ENCODE results near the gene CIAO3.

CIAO3 gene

DNA sequence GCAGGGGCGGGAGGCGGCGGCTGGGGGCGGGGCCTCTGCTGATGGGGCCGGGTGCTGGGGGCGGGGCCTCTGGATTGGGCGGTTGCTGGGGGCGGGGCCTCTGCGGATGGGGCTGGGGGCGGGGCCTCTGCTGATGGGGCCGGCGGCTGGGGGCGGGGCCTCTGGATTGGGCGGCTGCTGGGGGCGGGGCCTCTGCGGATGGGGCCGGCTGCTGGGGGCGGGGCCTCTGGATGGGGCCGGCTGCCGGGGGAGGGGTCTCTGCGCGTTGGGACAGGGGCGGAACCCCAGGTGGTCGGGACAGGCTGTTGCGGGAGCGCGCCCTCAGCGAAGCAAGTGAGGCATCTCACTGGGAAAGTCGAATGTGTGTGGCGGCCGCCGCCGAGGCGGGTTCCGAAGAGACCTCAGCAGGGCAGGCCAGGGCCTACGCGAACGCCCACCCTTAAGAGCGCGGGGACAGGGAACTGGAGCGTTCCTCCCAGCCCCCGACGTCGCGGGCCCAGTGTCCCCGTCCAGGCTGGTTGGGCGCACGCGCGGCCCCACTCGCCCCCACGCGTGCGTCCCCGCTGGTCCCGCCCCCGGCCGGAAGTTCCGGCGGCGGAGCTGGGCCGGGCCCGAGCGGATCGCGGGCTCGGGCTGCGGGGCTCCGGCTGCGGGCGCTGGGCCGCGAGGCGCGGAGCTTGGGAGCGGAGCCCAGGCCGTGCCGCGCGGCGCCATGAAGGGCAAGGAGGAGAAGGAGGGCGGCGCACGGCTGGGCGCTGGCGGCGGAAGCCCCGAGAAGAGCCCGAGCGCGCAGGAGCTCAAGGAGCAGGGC lies 60.8 kb downstream of the CIAO3 start, which contains the start of gene STUB1:
Gene STUB1 (plus strand): TSS at position 597 of the 811 bp plus-strand sequence. CDS start 116 bp downstream, at position 713.
- DNase-seq (ENCODE audit: low read depth in 2 of 3, low spot score in 2 of 3): peak; percentile 77 to 81 (median 79)

Data from activated CD8-positive, alpha-beta memory T cell treated with anti-CD3 and anti-CD28 coated beads for 48 hours (primary cell).